SU-DHL-6 (cell line): Measurements from ENCODE around the gene CBL.

ENCODE experiments used
- H2AFZ ChIP-seq: fragments of 200-600 bp; sonication (generic); 2 replicates; pipeline ENCODE4 v1.6.1; 2014; ENCODE audit warnings: low read depth, mild to moderate bottlenecking, moderate library complexity, mixed read lengths, antibody characterized with exemption, low read length; ENCODE audit not compliant: severe bottlenecking
- H3F3A ChIP-seq: fragments of 200-600 bp; shearing (Covaris generic); 2 replicates; pipeline ENCODE4 v1.6.0; 2016; ENCODE audit warnings: antibody characterized with exemption, mild to moderate bottlenecking; ENCODE audit not compliant: insufficient read depth
- H3K27ac ChIP-seq: fragments of 200-600 bp; sonication (generic); 2 replicates; pipeline ENCODE4 v1.5.1; 2016; ENCODE audit warnings: low read depth, mild to moderate bottlenecking, low read length, moderate library complexity, mixed read lengths
- H3K27me3 ChIP-seq: fragments of 200-600 bp; sonication (generic), shearing (Covaris generic); 2 replicates; pipeline ENCODE4 v1.6.0; 2014; ENCODE audit warnings: mild to moderate bottlenecking, low read length
- H3K36me3 ChIP-seq: fragments of 200-600 bp; sonication (generic); 2 replicates; pipeline ENCODE4 v1.6.1; 2014; ENCODE audit warnings: mild to moderate bottlenecking, low read length, mixed read lengths
- H3K4me2 ChIP-seq: fragments of 300-600, 200-600 bp; shearing (Covaris generic), sonication (generic); 2 replicates; pipeline ENCODE4 v1.6.0; 2014; ENCODE audit warnings: low read length, low read depth, mild to moderate bottlenecking; ENCODE audit not compliant: poor library complexity, severe bottlenecking
- H3K4me3 ChIP-seq: fragments of 200-600 bp; sonication (generic); 2 replicates; pipeline ENCODE4 v1.5.1; 2014; ENCODE audit warnings: antibody characterized with exemption, low read length, mild to moderate bottlenecking, mixed read lengths; ENCODE audit not compliant: insufficient read depth, poor library complexity, severe bottlenecking
- H3K79me2 ChIP-seq: fragments of 200-600 bp; sonication (generic); 2 replicates; pipeline ENCODE4 v1.6.1; 2014; ENCODE audit warnings: mild to moderate bottlenecking, low read length, moderate library complexity; ENCODE audit not compliant: insufficient read depth
- H3K9ac ChIP-seq: fragments of 200-600 bp; sonication (generic); 2 replicates; pipeline ENCODE4 v1.7.0; 2014; ENCODE audit warnings: mild to moderate bottlenecking, low read length
- H3K9me2 ChIP-seq: fragments of 200-600 bp; sonication (generic); replicated peaks from 2 replicates; pipeline ENCODE4 v1.6.1; 2014; ENCODE audit warnings: low read length; ENCODE audit not compliant: insufficient read depth
- H3K9me3 ChIP-seq: fragments of 200-600 bp; sonication (generic); 2 replicates; pipeline ENCODE4 v1.6.1; 2014; ENCODE audit warnings: low read length, mixed read lengths; ENCODE audit not compliant: insufficient read depth
- H4K20me1 ChIP-seq: fragments of 200-600 bp; sonication (generic); 2 replicates; pipeline ENCODE4 v1.6.1; 2014; ENCODE audit warnings: low read depth, mild to moderate bottlenecking, antibody characterized with exemption, low read length, moderate library complexity, mixed read lengths
- CTCF ChIP-seq: fragments of 200-600 bp; sonication (generic); IDR thresholded peaks from one replicate; pipeline ENCODE4 v1.5.1; 2017; ENCODE audit warnings: antibody characterized with exemption, mild to moderate bottlenecking, low read length, moderate library complexity; ENCODE audit not compliant: insufficient read depth, poor library complexity, severe bottlenecking
- EZH2phosphoT487 ChIP-seq: fragments of 200-600 bp; sonication (generic), shearing (Covaris generic); conservative IDR thresholded peaks from 2 replicates; pipeline ENCODE4 v1.6.1; 2018; ENCODE audit warnings: mild to moderate bottlenecking, antibody characterized with exemption, low read length, moderate library complexity, mixed read lengths

Gene CBL

GRCh38 chr11:119172513-119172912 lies 33.6 kb upstream of the CBL start:
- Histone ChIP-seq H2AFZ (no peak overlapping the region), H3K4me3 (no peak overlapping the region), H3K27me3 (no peaks in the 10 kb centered on the region), H3K36me3 (no peaks in the 10 kb centered on the region), H3K79me2 (no peaks in the 10 kb centered on the region), H3K4me2 (no peak overlapping the region), H3K27ac (no peak overlapping the region), H3K9me2 (no peaks in the 10 kb centered on the region), H4K20me1 (no peaks in the 10 kb centered on the region), H3K9me3 (no peaks in the 10 kb centered on the region), H3K9ac (no peak overlapping the region), H3F3A (no peaks in the 10 kb centered on the region)
- TF ChIP-seq CTCF (no peak), EZH2phosphoT487 (no peak)

GRCh38 chr11:119173453-119173852 lies 32.7 kb upstream of the CBL start:
- H3K36me3 ChIP-seq: no peaks in the 10 kb centered on the region
- H2AFZ ChIP-seq: no peak overlapping the region
- no peak overlapping the region for H3K27ac ChIP-seq
- no peaks in the 10 kb centered on the region for H3K9me3 ChIP-seq
- no peak overlapping the region for H3K4me3 ChIP-seq
- no peaks in the 10 kb centered on the region for H3K27me3 ChIP-seq
- H4K20me1 ChIP-seq: no peaks in the 10 kb centered on the region
- no peaks in the 10 kb centered on the region for H3F3A ChIP-seq
- no peak for TF ChIP-seq EZH2phosphoT487
- no peak for TF ChIP-seq CTCF
- no peaks in the 10 kb centered on the region for H3K79me2 ChIP-seq
- no peaks in the 10 kb centered on the region for H3K9me2 ChIP-seq
- no peak overlapping the region for H3K4me2 ChIP-seq
- H3K9ac ChIP-seq: no peak overlapping the region

- TF ChIP-seq EZH2phosphoT487: no peak
- TF ChIP-seq CTCF: no peak
- Histone ChIP-seq H3K9me2 (no peaks in the 10 kb centered on the region), H3K27ac (no peak overlapping the region), H2AFZ (no peak overlapping the region), H3K79me2 (no peaks in the 10 kb centered on the region), H3K27me3 (no peaks in the 10 kb centered on the region), H3F3A (no peaks in the 10 kb centered on the region), H3K4me3 (no peak overlapping the region), H3K9me3 (no peaks in the 10 kb centered on the region), H3K9ac (no peak overlapping the region), H4K20me1 (no peaks in the 10 kb centered on the region), H3K4me2 (no peak overlapping the region), H3K36me3 (no peaks in the 10 kb centered on the region)
Observed at GRCh38 chr11:119175493-119176077, 30.6 kb upstream of the CBL start.
